SKM-1 (cell line): ENCODE results near the gene LHX4.
A peak's percentile ranks its signal among the peaks of the same experiment; 100 is the strongest.

Experiments
- DNase-seq: peaks from one replicate; lab custom pipeline; 2025; ENCODE audit not compliant: unreplicated experiment; lab: John Stamatoyannopoulos, UW

LHX4 gene

DNA sequence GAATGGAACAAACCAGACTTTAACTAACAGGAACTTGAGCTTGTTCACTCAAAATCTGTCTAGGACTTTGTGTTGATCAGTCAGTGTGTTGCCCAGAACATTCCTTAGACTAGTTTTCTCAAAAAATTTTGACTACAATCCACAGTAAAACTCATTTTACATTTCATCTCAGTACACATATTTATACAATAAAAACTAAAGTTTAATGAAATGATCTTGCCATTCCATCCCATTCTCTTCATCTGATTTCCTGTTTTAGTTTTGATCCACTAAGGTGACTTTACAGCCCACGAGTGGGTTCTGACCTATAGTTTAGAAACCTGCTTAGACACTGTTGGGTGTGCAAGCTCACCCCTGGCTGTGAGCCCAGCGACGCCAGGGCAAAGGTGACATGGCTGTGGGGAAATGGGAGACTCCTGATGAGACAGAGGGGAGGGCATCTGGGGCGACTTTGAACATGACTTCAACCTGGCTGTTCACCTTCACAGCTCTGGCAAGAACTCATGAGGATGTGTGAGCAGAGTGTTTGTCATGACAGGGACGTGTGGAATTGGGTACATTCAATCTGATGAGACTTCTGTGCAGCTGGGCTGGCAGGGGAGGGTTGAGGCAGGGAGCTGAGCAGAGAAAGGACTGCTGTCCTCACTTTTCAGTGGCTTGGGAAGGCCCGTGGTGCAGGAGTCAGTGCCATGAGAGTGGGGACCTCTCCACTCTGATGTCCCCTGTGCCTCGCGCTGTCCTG lies 40.6 kb downstream of the LHX4 start:
- no peak for DNase-seq

DNA sequence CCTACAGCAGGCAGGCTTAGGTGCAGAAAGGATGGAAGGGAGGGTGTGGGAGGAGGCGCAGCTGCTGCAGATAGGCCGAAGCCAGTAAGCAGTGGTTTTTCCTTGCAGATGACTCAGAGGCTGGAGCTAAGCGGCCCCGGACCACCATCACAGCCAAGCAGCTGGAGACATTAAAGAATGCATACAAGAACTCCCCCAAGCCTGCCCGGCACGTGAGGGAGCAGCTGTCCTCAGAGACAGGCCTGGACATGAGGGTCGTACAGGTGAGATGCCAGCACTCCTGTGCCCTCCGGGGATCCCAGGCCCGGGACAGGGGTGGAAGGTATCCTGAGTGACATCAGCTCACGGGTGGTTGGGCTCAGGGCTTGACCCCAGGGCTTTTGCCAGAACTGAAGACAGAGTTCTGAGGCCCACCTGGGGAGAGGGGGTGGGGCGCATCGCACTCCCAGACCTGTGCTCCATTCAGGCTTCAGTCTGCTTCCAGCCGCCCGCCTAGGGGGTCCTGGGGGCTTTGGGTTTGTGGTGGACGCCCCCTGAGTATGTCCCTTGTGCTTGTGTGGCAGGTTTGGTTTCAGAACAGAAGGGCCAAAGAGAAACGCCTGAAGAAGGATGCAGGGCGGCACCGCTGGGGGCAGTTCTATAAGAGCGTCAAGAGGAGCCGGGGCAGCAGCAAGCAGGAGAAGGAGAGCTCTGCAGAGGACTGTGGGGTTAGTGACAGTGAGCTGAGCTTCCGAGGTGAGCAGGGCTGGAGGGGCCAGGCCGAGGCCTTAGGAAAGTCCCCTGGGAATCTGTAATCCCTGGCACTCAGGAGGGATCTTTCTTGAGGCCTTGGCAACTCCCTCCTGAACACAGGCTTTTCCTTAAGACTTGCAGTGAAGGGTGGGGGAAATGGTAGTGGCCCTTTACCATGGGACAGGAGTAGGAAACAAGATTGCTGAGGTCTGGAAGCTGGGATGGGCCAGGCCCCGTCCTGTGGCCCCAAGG lies 41.5 kb downstream of the LHX4 start:
- no peak for DNase-seq

DNA sequence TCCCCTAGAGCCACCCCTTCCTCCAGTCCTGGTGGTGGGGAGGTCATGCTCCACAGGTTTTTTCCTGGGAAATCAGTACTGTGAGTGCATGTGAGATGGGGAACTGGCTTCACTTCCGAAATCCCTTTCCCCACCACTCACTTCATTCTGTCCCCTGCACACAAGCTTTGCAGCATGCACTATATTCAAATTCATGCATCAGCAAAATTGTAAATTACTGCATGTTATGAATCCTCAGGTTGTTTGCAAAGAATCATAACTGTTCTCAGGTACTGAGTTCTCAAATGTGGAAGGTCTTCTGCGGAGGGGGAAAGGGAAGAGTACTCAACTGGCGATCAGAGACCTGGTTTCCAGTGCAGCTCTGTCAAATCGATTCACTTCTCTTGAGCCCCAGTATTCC lies 42.3 kb downstream of the LHX4 start:
- DNase-seq: no peak

DNA sequence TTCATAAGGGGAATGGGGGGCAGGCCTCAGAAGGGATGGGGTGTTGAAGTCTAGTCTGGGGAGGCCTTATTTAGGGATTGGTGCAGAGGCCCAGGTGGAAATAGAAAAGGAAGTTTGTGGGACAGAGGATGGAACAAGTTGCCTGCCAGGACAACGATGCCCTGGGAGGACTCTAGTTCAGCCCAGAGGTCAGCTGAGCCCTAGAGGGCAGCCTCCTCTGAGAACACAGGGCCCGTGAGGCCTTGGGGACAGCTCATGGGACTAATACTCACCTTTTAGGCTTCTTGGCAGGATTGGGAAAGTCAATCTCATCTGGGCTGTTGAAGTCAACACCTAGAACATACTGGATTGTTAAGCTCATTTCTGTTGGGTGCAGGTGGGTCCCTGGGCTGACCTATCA lies 43.0 kb downstream of the LHX4 start:
- DNase-seq: no peak

DNA sequence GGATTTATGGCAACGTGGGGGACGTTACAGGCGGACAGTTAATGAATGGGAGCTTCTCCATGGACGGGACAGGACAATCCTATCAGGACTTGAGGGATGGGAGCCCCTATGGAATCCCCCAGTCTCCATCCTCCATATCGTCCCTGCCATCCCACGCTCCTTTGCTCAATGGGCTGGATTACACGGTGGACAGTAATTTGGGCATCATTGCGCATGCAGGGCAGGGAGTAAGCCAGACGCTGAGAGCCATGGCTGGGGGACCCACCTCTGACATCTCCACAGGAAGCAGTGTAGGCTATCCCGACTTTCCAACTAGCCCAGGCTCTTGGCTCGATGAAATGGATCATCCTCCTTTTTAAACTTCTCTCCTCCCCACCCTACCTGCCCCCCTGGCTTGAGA lies 44.2 kb downstream of the LHX4 start:
- DNase-seq: no peak

DNA sequence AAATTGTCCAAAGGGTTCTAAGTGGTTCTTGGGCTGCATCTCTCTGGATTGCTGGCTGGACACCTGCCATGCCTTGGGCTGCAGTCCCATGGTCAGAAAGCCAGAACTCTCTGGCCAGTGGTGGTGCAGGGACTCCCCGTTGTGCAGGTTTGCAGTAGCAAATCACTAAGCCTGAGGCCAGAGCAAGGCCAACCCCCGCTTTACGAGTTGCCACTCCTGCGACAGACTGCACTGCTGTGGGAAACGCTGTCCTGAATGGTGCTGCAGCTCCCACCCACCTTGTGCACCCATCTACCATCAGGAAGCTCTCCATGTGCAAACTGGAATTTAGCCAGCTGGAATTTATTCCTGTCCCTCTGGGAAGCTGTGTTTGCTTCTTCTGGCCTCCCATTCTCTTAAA lies 45.7 kb downstream of the LHX4 start:
- no peak for DNase-seq

- no peak for DNase-seq
Observed at GRCh38 chr1:180277476-180278193, 47.6 kb downstream of the LHX4 start.

- DNase-seq: no peak
Observed at GRCh38 chr1:180278194-180278515, 48.1 kb downstream of the LHX4 start.

GRCh38 chr1:180278596-180279395 lies 48.7 kb downstream of the LHX4 start:
- peak; percentile 69 for DNase-seq

GRCh38 chr1:180279651-180280050 lies 49.6 kb downstream of the LHX4 start:
- DNase-seq: no peak

DNA sequence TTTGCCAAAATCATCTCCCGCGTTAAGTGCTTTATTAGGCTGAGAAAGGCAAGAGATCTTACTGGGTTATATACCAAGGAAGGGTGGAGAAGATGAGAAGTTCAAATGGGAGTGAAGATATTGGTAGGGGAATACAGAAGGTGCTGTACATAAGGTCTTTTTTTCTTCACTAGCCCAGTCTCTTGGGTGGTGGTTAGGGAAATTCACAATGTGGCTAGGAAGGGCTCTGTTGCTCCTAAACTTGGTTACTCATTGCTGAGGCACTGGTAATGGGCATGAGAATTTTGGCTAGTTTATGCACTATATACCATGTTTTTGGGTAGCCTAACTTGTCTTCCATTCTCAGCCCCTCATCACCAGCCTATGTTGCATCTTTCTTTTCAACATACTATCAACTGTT lies 50.6 kb downstream of the LHX4 start:
- no peak for DNase-seq

- no peak for DNase-seq
Observed at GRCh38 chr1:180281490-180281889, 51.4 kb downstream of the LHX4 start.

DNA sequence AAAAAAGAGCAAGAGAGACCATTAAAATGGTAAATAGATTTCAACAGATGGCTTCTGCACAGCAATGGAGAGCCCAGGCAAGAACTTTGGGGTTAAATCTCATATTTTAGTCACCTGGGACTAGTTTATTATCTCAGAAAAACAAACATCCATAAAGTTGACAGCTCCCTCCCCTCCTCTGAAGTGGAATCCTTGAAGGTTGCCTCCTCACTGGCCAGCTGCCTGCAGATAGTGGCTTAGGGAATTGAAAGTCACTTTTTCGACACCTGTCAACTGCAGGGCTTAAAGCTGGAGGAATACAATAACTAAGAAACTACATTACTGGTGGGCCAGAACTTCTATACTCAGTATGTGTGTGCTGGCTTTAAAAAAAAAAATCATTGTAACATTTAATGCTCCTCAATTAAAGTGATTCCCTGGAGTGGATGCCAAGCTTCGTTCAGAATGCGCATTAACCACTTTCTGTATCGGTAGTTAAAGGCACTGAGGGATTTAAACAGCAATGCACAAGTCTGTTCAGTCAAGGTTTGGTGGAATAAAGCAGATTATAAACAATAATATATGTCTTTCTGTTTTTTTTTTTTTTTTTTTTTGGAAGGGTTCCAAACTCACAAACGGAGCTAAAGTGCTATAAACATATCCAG lies 52.5 kb downstream of the LHX4 start:
- no peak for DNase-seq

- DNase-seq: no peak
Observed at GRCh38 chr1:180283098-180283497, 53.0 kb downstream of the LHX4 start.

DNA sequence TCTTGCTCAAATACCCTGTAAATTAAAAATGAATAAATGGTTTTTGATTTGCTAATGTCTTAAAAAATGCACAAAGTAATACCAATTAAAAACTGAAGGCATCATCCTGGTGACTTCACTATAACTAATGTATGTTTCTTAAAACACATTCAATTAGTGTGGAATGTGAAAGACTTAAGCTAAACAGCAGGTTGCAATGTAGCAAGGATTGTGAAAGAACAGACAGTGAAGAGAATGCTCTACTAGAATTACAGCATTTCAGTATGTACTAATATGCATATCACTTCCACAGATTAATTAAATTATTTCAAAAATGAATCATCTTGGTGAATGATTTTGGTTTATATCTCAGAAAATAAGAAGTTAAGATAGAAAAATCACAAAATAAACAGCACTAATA lies 56.4 kb downstream of the LHX4 start:
- DNase-seq: no peak

DNA sequence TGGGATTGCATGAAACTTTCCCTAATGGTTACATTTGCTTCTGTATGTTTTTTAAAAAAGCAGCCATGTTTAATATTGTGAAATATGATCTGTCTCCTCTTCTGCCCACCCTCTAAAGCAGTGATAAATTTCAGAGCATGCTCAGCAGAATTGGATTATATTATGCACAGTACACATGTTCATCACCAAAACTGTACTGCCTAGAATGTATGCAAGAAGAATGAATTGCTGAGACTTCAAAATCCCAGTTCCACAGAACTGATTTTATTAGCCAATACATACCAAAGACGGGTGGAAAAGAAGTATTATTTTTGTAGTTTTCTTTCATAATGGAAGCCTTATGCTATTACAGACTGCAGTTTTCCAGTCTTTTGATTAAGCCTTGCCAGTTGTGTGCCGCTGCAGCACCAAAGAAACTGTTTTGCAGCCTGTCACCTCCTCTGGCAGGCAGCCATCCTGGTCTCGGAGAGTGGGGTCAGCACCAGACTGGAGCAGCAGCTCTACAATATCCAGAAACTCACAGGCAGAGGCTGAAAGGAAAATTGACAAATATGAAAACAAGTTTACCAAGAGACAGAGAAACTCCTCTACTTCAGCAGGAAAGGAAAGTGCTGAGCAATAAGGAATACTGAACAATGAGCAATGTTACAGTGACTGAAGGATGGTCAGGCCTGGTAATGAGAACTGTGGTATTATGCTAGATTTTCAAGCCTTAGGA lies 58.1 kb downstream of the LHX4 start:
- DNase-seq: no peak

DNA sequence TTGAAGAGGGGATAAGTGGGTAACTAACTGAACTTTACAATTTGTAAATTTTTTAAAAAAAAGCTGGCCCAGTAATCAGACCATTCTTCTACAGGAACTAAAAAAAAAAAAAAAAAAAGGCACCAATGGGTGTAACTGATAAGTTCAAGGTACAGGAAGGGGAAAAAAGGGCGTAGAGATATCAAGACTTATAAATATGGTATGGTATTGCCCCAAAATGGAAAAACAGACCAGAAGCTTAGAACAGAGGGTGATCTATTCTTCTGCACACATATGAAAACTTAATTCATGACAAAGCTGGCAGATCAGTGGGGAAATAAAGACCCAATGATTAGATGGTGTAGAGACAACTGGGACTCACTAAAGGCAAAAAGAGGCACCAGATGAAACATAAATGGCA lies 58.9 kb downstream of the LHX4 start:
- DNase-seq: no peak

DNA sequence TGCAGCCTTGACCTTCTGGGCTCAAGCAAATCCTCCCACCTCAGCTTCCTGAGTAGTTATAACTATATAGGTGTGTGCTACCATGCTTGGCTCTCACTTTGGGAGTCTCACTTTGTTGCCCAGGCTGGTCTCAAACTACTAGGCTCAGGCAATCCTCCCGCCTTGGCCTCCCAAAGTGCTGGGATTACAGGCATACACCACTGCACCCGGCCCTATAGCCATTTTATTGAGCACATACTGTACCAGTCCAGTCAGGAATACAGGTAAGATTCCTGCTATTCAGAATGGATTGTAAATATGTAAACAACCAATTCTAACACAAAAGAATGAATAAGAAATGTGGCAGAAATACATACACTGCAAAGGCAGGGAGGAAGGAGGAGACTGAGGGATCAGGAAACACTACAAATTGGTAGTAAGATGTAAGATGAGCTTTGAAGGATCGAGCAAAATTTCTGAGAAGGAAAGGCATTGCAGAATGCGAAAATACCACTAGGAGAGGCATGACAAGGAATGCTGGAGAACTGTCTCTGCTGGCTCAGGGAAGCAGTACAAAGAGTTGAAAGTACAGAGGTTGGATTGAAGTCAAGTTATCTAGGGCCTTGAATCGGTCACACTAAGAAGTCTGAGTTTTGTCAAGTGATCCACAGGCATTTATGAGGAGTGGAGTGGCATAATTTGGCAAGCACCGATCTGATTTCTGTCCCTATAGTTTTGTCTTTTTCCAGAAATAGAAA lies 60.4 kb downstream of the LHX4 start:
- no peak for DNase-seq

DNA sequence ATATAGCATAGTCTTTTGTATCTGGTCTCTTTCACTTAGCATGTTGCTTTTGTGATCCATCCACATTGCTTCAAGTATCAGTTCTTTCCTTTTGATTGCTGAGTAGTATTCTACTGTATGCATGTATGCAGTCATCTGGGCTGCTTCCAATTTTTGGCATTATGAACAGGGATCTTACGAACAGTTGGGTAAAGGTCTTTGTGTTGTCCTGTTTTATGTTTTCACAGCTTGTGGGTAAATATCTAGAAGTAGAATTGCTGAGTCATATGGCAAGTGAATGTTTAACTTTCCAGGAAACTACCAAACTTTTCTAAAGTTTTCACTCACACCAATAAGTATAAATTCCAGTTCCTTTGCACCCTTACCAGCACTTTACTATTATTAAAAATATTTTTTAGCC lies 60.9 kb downstream of the LHX4 start:
- no peak for DNase-seq
